Measurements from ENCODE around the gene RPL41.

Gene RPL41

DNA sequence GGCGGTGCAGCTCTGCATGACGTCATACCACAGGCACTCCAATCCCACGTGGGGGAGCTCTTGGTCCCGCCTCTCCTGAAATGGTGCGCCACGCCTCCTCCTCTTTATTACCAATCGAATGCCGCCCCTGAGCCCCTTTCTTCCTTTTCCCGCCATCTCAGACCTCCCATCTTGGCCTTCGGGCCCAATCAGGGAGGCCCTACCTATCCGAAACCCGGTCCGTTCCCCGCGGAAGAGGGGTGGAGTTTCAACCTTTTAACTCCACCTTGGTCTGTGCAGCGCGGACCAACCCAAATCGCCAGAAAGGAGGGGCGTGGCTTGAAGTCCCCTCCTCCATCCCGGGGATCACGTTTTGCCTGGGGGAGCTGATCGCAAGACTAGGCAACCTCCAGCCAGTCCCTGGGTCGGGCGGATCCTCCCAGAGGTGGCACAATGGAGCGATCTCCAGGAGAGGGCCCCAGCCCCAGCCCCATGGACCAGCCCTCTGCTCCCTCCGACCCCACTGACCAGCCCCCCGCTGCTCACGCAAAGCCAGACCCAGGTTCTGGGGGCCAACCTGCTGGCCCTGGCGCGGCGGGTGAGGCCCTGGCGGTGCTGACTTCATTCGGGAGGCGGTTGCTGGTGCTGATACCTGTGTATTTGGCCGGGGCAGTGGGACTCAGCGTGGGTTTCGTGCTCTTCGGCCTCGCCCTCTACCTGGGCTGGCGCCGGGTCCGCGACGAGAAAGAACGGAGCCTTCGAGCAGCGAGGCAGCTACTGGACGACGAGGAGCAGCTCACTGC lies 11.6 kb downstream of the RPL41 start, which contains the start of gene ESYT1:
Gene ESYT1 (plus strand): TSS at position 380 of the 782 bp plus-strand sequence. CDS start 53 bp downstream, at position 433.
- DNase-seq (ENCODE audit: low spot score), result peak; percentile 92

DNA sequence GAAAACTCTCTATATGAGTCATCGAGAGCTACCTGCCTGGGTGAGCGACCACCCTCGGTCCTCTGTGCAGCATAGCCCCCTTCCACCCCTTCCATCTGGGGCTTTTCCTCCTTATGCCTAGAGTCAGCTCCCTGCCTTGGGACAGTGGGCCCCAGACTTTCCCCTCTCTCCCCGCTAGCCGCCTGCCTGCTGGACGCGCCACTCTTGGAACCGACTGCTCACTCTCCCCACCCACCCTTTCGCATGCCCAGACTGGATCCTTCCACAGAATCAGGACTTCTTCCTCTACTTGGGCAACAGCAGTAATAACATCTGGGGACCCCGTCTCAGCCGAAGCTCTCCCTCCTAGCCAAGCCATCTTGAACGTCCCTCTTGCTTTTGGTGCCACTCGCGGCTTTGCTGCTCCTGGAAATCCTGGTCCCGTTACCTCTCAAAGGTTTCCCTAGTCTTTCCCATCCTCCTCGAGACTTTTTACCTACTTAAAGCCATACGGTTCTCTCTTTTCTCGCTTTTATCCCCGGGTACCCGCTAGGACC lies 12.3 kb downstream of the RPL41 start:
- no peak for DNase-seq (ENCODE audit: low spot score)

- no peak for DNase-seq (ENCODE audit: low spot score)
Observed at GRCh38 chr12:56129206-56129941, 12.9 kb downstream of the RPL41 start.

DNA sequence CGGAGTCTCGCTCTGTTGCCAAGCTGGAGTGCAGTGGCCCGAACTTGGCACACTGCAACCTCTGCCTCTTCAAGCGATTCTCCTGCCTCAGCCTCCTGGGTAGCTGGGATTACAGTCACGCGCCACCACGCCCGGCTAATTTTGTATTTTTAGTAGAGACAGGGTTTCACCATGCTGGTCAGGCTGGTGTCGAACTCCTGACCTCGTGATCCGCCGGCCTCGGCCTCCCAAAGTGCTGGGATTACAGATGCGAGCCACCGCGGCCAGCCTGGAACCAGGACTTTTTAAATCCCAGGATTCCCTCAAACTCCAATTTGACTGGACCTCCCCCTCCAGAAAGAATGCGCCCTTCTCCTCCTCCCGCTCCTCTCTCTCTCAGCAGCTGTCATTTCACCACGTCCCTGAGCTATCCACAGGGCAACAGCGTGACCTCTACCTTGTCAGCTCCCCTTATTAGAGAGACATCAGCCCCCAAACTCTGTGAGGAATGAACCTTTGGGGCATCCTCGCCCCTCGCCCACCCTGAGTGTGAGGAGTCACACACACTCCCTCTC lies 13.6 kb downstream of the RPL41 start:
- no peak for DNase-seq (ENCODE audit: low spot score)

DNA sequence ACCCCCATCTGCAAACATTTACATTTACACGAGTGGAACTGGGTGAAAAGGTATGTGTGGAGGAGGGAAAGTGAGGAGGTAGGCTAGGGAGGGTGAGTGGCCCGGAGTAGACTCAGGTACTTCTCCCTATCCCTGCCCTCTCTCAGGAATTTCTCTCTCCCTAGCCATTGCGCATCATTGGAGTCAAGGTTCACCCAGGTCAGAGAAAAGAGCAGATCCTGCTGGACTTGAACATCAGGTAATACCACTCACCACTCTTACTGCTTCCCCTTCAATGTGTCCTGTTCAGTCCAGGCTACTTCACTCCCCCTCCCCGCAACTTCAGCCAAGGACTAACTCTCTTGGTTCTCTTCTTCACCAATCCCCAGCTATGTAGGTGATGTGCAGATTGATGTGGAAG lies 14.4 kb downstream of the RPL41 start:
- no peak for DNase-seq (ENCODE audit: low spot score)

DNA sequence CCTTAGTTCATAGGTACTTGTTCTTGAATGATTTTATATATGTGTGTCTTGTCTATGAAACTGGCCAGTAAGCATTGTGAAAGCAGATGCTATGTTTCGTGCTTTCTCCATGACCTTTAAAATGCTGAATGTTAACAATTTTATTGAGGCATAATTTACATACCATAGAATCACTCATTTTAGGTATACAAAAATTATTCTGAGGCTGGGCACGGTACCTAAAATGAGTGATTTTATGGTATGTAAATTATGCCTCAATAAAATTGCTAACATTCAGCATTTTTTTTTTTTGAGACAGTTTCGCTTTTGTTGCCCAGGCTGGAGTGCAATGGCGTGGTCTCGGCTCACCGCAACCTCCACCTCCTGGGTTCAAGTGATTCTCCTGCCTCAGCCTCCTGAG lies 18.5 kb downstream of the RPL41 start:
- no peak for DNase-seq (ENCODE audit: low spot score)

DNA sequence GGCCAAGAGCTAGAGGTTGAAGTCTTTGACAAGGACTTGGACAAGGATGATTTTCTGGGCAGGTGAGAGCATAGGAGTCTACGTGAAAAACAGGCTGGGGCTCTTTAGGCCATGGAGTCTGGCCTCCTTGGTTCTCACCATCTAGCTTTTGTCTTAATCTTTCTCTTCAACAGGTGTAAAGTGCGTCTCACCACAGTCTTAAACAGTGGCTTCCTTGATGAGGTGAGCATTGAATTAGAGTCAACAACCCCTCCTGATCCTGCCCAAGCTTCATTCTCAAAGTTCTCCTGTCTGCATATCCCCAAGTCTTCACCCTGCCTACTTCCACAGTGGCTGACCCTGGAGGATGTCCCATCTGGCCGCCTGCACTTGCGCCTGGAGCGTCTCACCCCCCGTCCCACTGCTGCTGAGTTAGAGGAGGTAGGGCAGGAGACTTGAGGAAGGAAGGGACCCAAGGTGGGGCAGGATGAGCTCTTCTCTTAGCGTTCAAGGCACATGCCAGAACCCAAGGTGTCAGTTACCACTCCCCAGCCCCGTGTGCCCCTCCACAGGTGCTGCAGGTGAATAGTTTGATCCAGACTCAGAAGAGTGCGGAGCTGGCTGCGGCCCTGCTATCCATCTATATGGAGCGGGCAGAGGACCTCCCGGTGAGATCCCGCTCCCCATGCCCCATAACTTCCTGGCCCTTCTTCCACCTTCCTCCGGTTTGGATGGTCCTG lies 21.6 kb downstream of the RPL41 start:
- no peak for DNase-seq (ENCODE audit: low spot score)

DNA sequence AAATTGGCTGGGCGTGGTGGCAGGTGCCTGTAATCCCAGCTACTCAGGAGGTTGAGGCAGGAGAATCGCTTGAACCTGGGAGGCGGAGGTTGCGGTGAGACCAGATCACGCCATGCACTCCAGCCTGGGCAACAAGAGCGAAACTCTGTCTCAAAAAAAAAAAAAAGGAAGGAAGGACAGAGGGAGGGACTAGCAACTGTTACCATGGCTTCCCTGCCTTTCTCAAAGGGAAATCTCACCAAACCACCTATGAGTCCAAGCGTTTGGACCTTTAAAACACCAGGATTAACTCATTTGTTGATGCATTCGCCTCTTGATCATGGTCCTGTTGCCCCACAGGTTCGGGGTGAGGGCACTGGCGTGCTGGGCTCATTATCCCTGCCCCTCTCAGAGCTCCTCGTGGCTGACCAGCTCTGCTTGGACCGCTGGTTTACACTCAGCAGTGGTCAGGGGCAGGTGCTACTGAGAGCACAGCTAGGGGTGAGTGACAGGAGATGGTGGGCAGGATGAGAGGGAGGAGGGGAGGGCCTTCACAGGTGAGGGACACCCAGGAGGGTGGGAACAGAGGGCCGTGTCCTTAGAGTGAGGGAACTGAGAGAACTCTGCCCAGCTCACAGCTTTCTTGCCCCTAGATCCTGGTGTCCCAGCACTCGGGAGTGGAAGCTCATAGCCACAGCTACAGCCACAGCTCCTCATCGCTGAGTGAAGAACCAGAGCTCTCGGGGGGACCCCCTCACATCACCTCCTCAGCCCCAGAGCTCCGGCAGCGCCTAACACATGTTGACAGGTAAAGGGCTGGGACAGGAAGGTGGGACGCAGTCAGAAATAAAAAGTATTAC lies 25.7 kb downstream of the RPL41 start:
- no peak for DNase-seq (ENCODE audit: low spot score)

DNA sequence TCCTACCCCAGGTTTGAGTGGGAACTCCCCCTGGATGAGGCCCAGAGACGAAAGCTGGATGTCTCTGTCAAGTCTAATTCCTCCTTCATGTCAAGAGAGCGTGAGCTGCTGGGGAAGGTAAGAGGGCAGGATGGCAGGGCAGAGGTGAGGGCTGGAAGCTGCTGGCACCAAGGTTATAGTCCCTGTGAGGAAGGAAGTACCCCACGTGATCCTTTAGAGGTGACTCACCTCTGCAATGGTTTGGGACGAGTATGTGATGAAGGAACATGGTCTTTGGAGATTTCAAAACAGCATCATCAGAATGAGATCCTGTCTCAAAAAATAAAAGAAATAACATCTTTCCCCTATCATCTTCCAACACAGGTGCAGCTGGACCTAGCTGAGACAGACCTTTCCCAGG lies 26.8 kb downstream of the RPL41 start:
- DNase-seq (ENCODE audit: low spot score), result no peak

- no peak for DNase-seq (ENCODE audit: low spot score)
Observed at GRCh38 chr12:56143870-56144269, 27.4 kb downstream of the RPL41 start.

- no peak for DNase-seq (ENCODE audit: low spot score)
Observed at GRCh38 chr12:56145217-56145616, 28.8 kb downstream of the RPL41 start.

GRCh38 chr12:56146492-56147460 lies 30.3 kb downstream of the RPL41 start:
- no peak for DNase-seq (ENCODE audit: low spot score)

- no peak for DNase-seq (ENCODE audit: low spot score)
Observed at GRCh38 chr12:56150563-56150962, 34.1 kb downstream of the RPL41 start.

- peak; percentile 71 for DNase-seq (ENCODE audit: low spot score)
Observed at GRCh38 chr12:56151672-56152131, 35.3 kb downstream of the RPL41 start.

- DNase-seq (ENCODE audit: low spot score), result peak; percentile 89
Observed at GRCh38 chr12:56152132-56152755, 35.8 kb downstream of the RPL41 start, which contains the start of gene MYL6B. MYL6B (plus strand) TSS chr12:56152587; CDS start chr12:56153919, 1,332 bp downstream.

DNA sequence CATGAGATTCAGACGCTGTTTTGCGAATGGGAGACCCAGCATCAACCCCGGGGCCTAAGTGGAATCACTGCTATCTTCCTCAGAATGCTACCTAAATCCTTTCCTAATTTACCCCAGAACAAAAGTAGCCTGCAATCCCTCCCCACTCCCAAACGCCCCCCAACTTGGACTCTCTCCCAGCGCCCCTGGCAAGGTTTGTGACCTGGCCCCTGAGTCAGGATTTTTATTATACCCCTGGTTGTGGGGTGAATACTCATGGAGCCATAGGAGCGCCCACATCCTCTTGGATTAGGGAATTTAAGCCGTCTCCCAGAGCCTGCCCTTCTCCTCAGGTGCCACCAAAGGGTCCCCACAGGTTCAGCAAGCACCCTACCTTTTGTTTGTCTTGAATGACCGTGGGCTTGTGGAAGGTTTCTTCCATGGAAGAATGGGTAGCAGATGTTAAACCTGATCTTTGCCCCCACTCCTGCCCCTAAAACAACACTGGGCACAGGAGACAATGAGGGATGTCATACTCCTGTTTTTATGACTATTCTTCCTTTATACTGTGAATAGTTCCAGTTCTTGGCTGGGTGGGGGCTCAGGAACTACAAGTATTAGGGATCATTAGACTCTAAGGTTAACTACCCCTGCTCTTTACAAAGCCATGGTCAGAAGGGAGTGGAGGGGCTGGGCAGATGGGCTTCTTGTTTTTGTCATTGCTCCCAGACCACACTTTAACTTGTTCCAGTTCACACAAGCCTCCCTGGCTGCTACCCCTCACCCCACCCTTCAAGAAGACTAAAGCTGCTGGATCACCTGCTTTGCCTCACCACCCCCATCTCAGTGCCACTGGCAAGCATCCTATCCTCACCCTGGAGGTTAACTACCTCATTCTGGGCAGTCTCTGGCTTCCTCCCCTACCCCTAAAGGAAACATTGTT lies 36.6 kb downstream of the RPL41 start:
- no peak for DNase-seq (ENCODE audit: low spot score)

- no peak for DNase-seq (ENCODE audit: low spot score)
Observed at GRCh38 chr12:56153678-56154065, 37.2 kb downstream of the RPL41 start.

GRCh38 chr12:56154246-56154771 lies 37.9 kb downstream of the RPL41 start:
- DNase-seq (ENCODE audit: low spot score), result no peak

All from HuH-7.5 (cell line).